ENCODE measurements around the gene ERC2.

Gene ERC2

DNA sequence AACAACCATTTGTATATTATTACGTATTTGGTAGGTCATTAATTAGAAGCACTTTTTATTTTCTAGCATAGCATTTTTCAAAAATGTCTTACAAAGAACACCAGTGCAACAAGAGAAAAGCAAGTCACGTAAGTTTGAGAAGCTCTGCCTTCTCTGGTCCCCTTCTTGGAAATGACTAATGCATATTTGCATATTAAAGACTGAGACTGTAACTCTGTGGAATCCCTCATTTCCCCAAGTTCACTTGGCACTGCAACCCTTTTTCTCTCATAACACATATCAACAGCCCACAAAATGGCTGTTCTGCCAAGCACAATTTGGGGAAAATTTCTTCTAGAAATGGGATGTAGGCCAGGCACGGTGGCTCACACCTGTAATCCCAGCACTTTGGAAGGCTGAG is 176.3 kb downstream of the ERC2 start:
- Histone ChIP-seq H3K36me3 (ENCODE audit: insufficient read depth, low read length) (no peaks in the 10 kb centered on the region), H3K4me3 (ENCODE audit: low read length, poor library complexity, severe bottlenecking) (no peak overlapping the region), H3K4me2 (ENCODE audit: low read depth, low read length, poor library complexity, severe bottlenecking) (no peak overlapping the region), H3K9me3 (ENCODE audit: insufficient read depth, low read depth, low read length) (no peaks in the 10 kb centered on the region), H4K20me1 (ENCODE audit: insufficient read depth, low read length, poor library complexity, severe bottlenecking) (no peaks in the 10 kb centered on the region), H2AFZ (ENCODE audit: low read length) (no peak overlapping the region), H3K9ac (ENCODE audit: low read depth, low read length, poor library complexity, severe bottlenecking) (no peak overlapping the region), H3F3A (ENCODE audit: low read depth) (no peaks in the 10 kb centered on the region), H3K9me2 (replicated peaks; ENCODE audit: low read depth, low read length) (no peaks in the 10 kb centered on the region), H3K4me1 (ENCODE audit: insufficient read depth, low read length, poor library complexity, severe bottlenecking) (no peaks in the 10 kb centered on the region), H3K79me2 (ENCODE audit: insufficient read depth, low read length) (no peaks in the 10 kb centered on the region), H3K27me3 (ENCODE audit: insufficient read depth, low read length, poor library complexity, severe bottlenecking) (no peaks in the 10 kb centered on the region)
- TF ChIP-seq EZH2phosphoT487 (IDR thresholded peaks at IDR 0.05; ENCODE audit: borderline replicate concordance), result no peak
- TF ChIP-seq, protein P1, sequence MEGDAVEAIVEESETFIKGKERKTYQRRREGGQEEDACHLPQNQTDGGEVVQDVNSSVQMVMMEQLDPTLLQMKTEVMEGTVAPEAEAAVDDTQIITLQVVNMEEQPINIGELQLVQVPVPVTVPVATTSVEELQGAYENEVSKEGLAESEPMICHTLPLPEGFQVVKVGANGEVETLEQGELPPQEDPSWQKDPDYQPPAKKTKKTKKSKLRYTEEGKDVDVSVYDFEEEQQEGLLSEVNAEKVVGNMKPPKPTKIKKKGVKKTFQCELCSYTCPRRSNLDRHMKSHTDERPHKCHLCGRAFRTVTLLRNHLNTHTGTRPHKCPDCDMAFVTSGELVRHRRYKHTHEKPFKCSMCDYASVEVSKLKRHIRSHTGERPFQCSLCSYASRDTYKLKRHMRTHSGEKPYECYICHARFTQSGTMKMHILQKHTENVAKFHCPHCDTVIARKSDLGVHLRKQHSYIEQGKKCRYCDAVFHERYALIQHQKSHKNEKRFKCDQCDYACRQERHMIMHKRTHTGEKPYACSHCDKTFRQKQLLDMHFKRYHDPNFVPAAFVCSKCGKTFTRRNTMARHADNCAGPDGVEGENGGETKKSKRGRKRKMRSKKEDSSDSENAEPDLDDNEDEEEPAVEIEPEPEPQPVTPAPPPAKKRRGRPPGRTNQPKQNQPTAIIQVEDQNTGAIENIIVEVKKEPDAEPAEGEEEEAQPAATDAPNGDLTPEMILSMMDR (conservative IDR thresholded peaks at IDR 0.05; ENCODE audit: low read length), result no peak

DNA sequence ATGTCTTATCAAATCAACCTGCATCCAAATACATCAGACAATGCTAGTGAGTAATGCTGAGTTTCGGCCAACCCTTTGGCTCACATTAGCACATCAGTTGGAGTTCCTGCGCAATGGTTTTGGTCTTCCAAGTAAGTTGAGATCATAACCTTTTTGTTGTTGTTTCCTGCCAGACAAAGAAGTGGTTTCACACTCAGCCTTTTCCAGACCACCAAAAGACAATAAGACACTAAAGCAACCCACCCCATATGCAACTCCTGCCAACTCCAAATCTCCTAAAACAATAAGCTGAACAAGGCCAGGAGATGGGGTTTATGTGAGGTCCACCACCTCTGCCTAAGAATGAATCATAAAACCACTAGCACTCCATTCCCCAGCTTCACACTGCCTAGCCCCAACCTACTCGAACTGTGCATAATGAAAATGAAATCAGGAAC is 177.0 kb downstream of the ERC2 start:
- H3K4me1 ChIP-seq (ENCODE audit: insufficient read depth, low read length, poor library complexity, severe bottlenecking), result no peaks in the 10 kb centered on the region
- no peaks in the 10 kb centered on the region for H3K36me3 ChIP-seq (ENCODE audit: insufficient read depth, low read length)
- no peaks in the 10 kb centered on the region for H3K9me2 ChIP-seq (replicated peaks; ENCODE audit: low read depth, low read length)
- no peaks in the 10 kb centered on the region for H3F3A ChIP-seq (ENCODE audit: low read depth)
- H3K9me3 ChIP-seq (ENCODE audit: insufficient read depth, low read depth, low read length), result no peaks in the 10 kb centered on the region
- H4K20me1 ChIP-seq (ENCODE audit: insufficient read depth, low read length, poor library complexity, severe bottlenecking), result no peaks in the 10 kb centered on the region
- TF ChIP-seq, protein P1 (conservative IDR thresholded peaks at IDR 0.05; ENCODE audit: low read length), result no peak
- TF ChIP-seq EZH2phosphoT487 (IDR thresholded peaks at IDR 0.05; ENCODE audit: borderline replicate concordance), result no peak
- no peak overlapping the region for H3K4me3 ChIP-seq (ENCODE audit: low read length, poor library complexity, severe bottlenecking)
- H3K9ac ChIP-seq (ENCODE audit: low read depth, low read length, poor library complexity, severe bottlenecking), result no peak overlapping the region
- H2AFZ ChIP-seq (ENCODE audit: low read length), result no peak overlapping the region
- H3K27me3 ChIP-seq (ENCODE audit: insufficient read depth, low read length, poor library complexity, severe bottlenecking), result no peaks in the 10 kb centered on the region
- H3K4me2 ChIP-seq (ENCODE audit: low read depth, low read length, poor library complexity, severe bottlenecking), result no peak overlapping the region
- H3K79me2 ChIP-seq (ENCODE audit: insufficient read depth, low read length), result no peaks in the 10 kb centered on the region

DNA sequence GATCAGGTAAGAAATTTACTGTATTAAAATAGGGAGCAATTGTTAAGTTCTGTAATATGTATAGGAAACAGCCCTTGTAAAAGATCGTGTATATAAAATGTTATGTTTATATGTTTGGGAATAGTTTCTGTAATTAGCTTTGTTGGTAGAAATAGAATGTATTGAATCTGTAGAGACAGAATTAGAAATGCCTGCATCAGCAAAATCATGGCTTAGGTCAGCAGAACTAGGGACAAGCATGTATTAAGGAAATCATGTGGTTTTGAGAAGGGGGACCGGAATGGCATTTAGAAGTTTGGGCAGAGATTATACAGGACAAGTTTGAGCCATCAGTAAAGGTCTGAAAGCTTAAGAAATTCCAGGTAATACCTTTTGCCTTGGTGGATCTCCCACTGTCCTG is 177.9 kb downstream of the ERC2 start:
- Histone ChIP-seq H3K27me3 (ENCODE audit: insufficient read depth, low read length, poor library complexity, severe bottlenecking) (no peaks in the 10 kb centered on the region), H3K79me2 (ENCODE audit: insufficient read depth, low read length) (no peaks in the 10 kb centered on the region), H3K36me3 (ENCODE audit: insufficient read depth, low read length) (no peaks in the 10 kb centered on the region), H3K4me1 (ENCODE audit: insufficient read depth, low read length, poor library complexity, severe bottlenecking) (no peaks in the 10 kb centered on the region), H3K9me3 (ENCODE audit: insufficient read depth, low read depth, low read length) (no peaks in the 10 kb centered on the region), H3K4me2 (ENCODE audit: low read depth, low read length, poor library complexity, severe bottlenecking) (no peak overlapping the region), H3F3A (ENCODE audit: low read depth) (no peaks in the 10 kb centered on the region), H2AFZ (ENCODE audit: low read length) (no peak overlapping the region), H4K20me1 (ENCODE audit: insufficient read depth, low read length, poor library complexity, severe bottlenecking) (no peaks in the 10 kb centered on the region), H3K9me2 (replicated peaks; ENCODE audit: low read depth, low read length) (no peaks in the 10 kb centered on the region), H3K4me3 (ENCODE audit: low read length, poor library complexity, severe bottlenecking) (no peak overlapping the region), H3K9ac (ENCODE audit: low read depth, low read length, poor library complexity, severe bottlenecking) (no peak overlapping the region)
- no peak for TF ChIP-seq EZH2phosphoT487 (IDR thresholded peaks at IDR 0.05; ENCODE audit: borderline replicate concordance)
- TF ChIP-seq, protein P1 (conservative IDR thresholded peaks at IDR 0.05; ENCODE audit: low read length), result no peak
